ENCODE data around the gene GNA12.
"Not testable (repeated sequence)": the region's sequence is repeated elsewhere in the genome, so short reads cannot be mapped to it uniquely, and the experiment has no call there.

GNA12 gene

GRCh38 chr7:2737771-2738540 lies 106.2 kb downstream of the GNA12 start:
- no peak for DNase-seq (ENCODE audit: low read depth, low spot score)
- H3K4me3 ChIP-seq (ENCODE audit: low read depth, low read length): no peak overlapping the region
- POLR2A ChIA-PET: no interaction called here
- no peak for TF ChIP-seq CTCF (IDR thresholded peaks at IDR 0.05; ENCODE audit: insufficient read depth, low read length, missing control alignments)
- CTCF ChIA-PET: interaction anchor here (1.3 to 1.4 kb wide), 2 partner anchors 9 to 27 kb away, joined by 5 read pairs; no protein-coding TSS in a partner anchor

DNA sequence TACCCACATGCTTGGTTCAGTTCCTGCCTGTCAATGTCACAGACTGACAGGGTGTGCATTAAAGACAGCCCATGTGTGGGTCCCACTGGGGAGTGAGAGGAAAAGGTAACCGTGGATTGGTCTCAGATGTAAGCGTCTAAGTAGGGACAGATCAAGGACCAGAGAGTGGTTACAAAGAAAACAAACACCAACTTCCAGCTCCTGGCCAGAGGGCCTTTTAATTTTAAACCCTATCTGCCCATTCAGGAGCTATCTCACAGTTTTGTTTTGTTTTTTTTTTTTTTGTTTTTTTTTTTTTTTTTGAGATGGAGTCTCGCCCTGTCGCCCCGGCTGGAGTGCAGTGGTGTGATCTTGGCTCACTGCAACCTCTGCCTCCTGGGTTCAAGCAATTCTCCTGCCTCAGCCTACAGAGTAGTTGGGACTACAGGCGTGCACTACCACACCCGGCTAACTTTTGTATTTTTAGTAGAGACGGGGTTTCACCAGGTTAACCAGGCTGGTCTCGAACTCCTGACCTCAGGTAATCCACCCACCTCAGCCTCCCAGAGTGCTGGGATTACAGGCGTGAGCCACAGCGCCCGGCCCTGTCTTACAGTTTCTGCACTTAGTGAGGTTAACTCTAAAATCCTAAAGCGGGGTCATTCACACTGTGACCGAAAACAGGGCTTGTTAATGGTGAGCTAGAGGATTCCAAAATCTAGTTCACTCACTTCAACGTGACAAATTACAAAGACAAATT lies 106.9 kb downstream of the GNA12 start:
- POLR2A ChIA-PET; H3K4me3 ChIP-seq (ENCODE audit: low read depth, low read length); DNase-seq (ENCODE audit: low read depth, low spot score): not testable (repeated sequence)
- CTCF ChIA-PET: interaction anchor here (1.3 kb wide), 1 partner anchor 27 kb away, joined by 5 read pairs; no protein-coding TSS in a partner anchor

- CTCF ChIA-PET: no interaction called here
- DNase-seq (ENCODE audit: low read depth, low spot score): no peak
- TF ChIP-seq CTCF (IDR thresholded peaks at IDR 0.05; ENCODE audit: insufficient read depth, low read length, missing control alignments): no peak
- POLR2A ChIA-PET: no interaction called here
- H3K4me3 ChIP-seq (ENCODE audit: low read depth, low read length): no peak overlapping the region
Observed at GRCh38 chr7:2736411-2736914, 107.6 kb downstream of the GNA12 start.

GRCh38 chr7:2735744-2736143 lies 108.4 kb downstream of the GNA12 start:
- POLR2A ChIA-PET: no interaction called here
- no peak for TF ChIP-seq CTCF (IDR thresholded peaks at IDR 0.05; ENCODE audit: insufficient read depth, low read length, missing control alignments)
- no peak for DNase-seq (ENCODE audit: low read depth, low spot score)
- CTCF ChIA-PET: no interaction called here
- H3K4me3 ChIP-seq (ENCODE audit: low read depth, low read length): no peak overlapping the region

GRCh38 chr7:2734751-2735571 lies 109.1 kb downstream of the GNA12 start:
- no peak overlapping the region for H3K4me3 ChIP-seq (ENCODE audit: low read depth, low read length)
- TF ChIP-seq CTCF (IDR thresholded peaks at IDR 0.05; ENCODE audit: insufficient read depth, low read length, missing control alignments): no peak
- no peak for DNase-seq (ENCODE audit: low read depth, low spot score)
- ChIA-PET CTCF (no interaction called here), POLR2A (no interaction called here)

DNA sequence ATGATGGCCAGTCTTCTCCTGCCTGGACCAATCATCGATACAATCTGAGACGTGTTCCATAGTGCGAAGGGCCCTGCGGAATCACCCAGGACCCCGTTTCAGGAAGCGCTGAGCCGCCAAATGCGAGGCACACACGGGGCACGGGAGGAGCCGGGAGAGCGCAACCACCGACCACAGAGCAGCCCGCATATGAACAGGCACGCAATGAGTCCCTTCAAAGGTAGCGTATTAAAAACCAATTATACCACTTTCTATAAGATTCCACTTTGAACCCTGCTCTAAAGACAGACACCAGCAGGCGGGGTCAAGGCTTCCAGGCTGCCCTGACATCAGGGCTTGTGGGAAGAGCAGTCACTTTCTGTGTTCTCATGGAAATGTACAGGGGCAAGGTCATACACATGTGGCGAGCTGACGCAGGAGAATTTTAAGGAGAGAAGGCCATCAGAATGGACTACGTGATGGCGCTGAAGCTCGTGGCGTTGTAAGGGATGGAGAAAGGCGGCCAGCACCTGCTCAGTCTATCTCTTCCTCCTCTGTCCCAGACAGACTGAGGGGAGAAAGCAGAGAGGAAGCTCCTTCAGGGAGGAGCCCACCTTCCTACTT lies 109.9 kb downstream of the GNA12 start:
- ChIA-PET CTCF (no interaction called here), POLR2A (no interaction called here)
- no peak overlapping the region for H3K4me3 ChIP-seq (ENCODE audit: low read depth, low read length)
- TF ChIP-seq CTCF (IDR thresholded peaks at IDR 0.05; ENCODE audit: insufficient read depth, low read length, missing control alignments): no peak
- DNase-seq (ENCODE audit: low read depth, low spot score): no peak
